Measurements from ENCODE around the gene EXOC1. TPM values are rescaled to one million over a fixed set of nuclear protein-coding genes. Genes with fewer than 3 reads are reported as not detected.

The EXOC1 gene
- total and polyA plus RNA-seq, 10 of the 15 experiments (the other 5 are each of a cell fraction or from before 2014, with no cell fraction given) = 11.8 to 36.6 (median 21.1) TPM

DNA sequence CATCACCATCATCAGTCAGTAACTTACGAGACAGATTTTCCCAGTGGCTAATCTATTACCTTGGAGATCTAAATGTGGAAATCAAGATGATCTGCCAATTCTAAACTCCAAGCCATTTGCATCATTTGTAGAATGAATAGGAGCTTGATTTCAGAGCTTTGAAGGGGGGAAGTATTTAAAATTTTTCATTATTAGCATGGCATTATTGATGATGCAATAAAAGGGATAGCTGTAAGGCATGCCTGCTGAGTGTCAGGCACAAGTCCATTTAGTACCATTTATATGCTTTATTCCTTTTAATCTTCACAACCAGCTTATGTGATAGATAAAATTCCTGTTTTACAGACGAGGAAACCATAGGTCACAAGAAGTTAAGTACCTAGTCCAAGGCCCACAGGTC lies 28.6 kb upstream of the EXOC1 start:
- no peak overlapping the region for H3K4me3 ChIP-seq
- no peaks in the 10 kb centered on the region for H4K20me1 ChIP-seq (ENCODE audit: control insufficient read depth, insufficient read depth)
- ChIA-PET POLR2A (interaction anchor here (0.8 kb wide), 1 partner anchor 22 kb away, joined by 3 read pairs; no protein-coding TSS in a partner anchor), CTCF (interaction anchor here (0.7 to 1.5 kb wide), 3 partner anchors 8 to 41 kb away, joined by 3 read pairs; no protein-coding TSS in a partner anchor), SMC1A (ENCODE audit: uncharacterized antibody, unreplicated experiment) (no interaction called here), RAD21 (ENCODE audit: unreplicated experiment) (no interaction called here)
- DNase-seq (ENCODE audit: low read depth, low spot score) = no peak
- 0 out of 4 replicates have a peak, but pooled peaks cover 0 to under 1% of the 10 kb centered on the region in 2 experiments for H3K27me3 ChIP-seq (replicated peaks in 1 of 2; ENCODE audit: control insufficient read depth in 2 of 2, insufficient read depth in 2 of 2, low read length in 1 of 2)
- intact Hi-C loops (cut with micrococcal nuclease; ENCODE audit: unreplicated experiment) (no loop called here), in situ Hi-C loops (cut with MboI) (no loop called here)
- no peaks in the 10 kb centered on the region for H3K4me1 ChIP-seq (ENCODE audit: control insufficient read depth, insufficient read depth, low read length)
- H3K36me3 ChIP-seq (ENCODE audit: control insufficient read depth in 2 of 2, insufficient read depth in 2 of 2, low read length in 1 of 2) = no peaks in the 10 kb centered on the region
- no peaks in the 10 kb centered on the region for H3K9me3 ChIP-seq (replicated peaks; ENCODE audit: control insufficient read depth, insufficient read depth, low read length)
- 36% methylated on average over 2 of the region's 2 CpGs for WGBS (ENCODE audit: insufficient coverage, insufficient replicate concordance, low lambda C conversion rate, missing lambda C conversion rate)
- FAIRE-seq = no peak
- H3K79me2 ChIP-seq (ENCODE audit: control insufficient read depth, insufficient read depth, low read length) = no peaks in the 10 kb centered on the region
- no TSS peak for BruUV-seq (replicated peaks)
- TF ChIP-seq CEBPB (IDR thresholded peaks at IDR 0.05; ENCODE audit: borderline replicate concordance in 1 of 2, low read depth in 2 of 2, low read length in 2 of 2) (no peak), E2F4 (IDR thresholded peaks at IDR 0.05; ENCODE audit: low read depth, low read length) (no peak), USF1 (IDR thresholded peaks at IDR 0.05; ENCODE audit: borderline replicate concordance, extremely low read length, insufficient read depth, low read depth, low read length) (no peak), SMAD5 (IDR thresholded peaks at IDR 0.05; ENCODE audit: low read depth) (no peak)
- no peak overlapping the region for H3K27ac ChIP-seq (ENCODE audit: control insufficient read depth, insufficient read depth)
- H3K9ac ChIP-seq (ENCODE audit: control insufficient read depth, insufficient read depth, low read length) = no peak overlapping the region
- no peak overlapping the region for H2AFZ ChIP-seq (ENCODE audit: control insufficient read depth, low read depth, low read length)
- ATAC-seq = no peak
- H3K4me2 ChIP-seq (ENCODE audit: control insufficient read depth, insufficient read depth) = no peak overlapping the region

GRCh38 chr4:55826986-55827385 lies 26.5 kb upstream of the EXOC1 start:
- H3K36me3 ChIP-seq (ENCODE audit: control insufficient read depth in 2 of 2, insufficient read depth in 2 of 2, low read length in 1 of 2) = no peaks in the 10 kb centered on the region
- H2AFZ ChIP-seq (ENCODE audit: control insufficient read depth, low read depth, low read length) = no peak overlapping the region
- no peak overlapping the region for H3K4me3 ChIP-seq
- H3K27ac ChIP-seq (ENCODE audit: control insufficient read depth, insufficient read depth) = no peak overlapping the region
- H4K20me1 ChIP-seq (ENCODE audit: control insufficient read depth, insufficient read depth) = no peaks in the 10 kb centered on the region
- no peaks in the 10 kb centered on the region for H3K4me1 ChIP-seq (ENCODE audit: control insufficient read depth, insufficient read depth, low read length)
- ChIA-PET POLR2A (interaction anchor here (0.5 kb wide), 1 partner anchor 21 kb away, joined by 3 read pairs; no protein-coding TSS in a partner anchor), RAD21 (ENCODE audit: unreplicated experiment) (no interaction called here), SMC1A (ENCODE audit: uncharacterized antibody, unreplicated experiment) (no interaction called here), CTCF (no interaction called here)
- H3K27me3 ChIP-seq (replicated peaks in 1 of 2; ENCODE audit: control insufficient read depth in 2 of 2, insufficient read depth in 2 of 2, low read length in 1 of 2) = no peaks in the 10 kb centered on the region
- no TSS peak for BruUV-seq (replicated peaks)
- in situ Hi-C loops (cut with MboI) (no loop called here), intact Hi-C loops (cut with micrococcal nuclease; ENCODE audit: unreplicated experiment) (no loop called here)
- no peaks in the 10 kb centered on the region for H3K9me3 ChIP-seq (replicated peaks; ENCODE audit: control insufficient read depth, insufficient read depth, low read length)
- H3K79me2 ChIP-seq (ENCODE audit: control insufficient read depth, insufficient read depth, low read length) = no peaks in the 10 kb centered on the region
- DNase-seq (ENCODE audit: low read depth, low spot score) (no peak), FAIRE-seq (no peak), ATAC-seq (no peak)
- TF ChIP-seq NR2F1 (conservative IDR thresholded peaks at IDR 0.05) = no peak
- no peak for TF ChIP-seq PAX5 (IDR thresholded peaks at IDR 0.05; ENCODE audit: borderline replicate concordance, low read depth, low read length)
- no peak for TF ChIP-seq ETV6 (conservative IDR thresholded peaks at IDR 0.05 in 1 of 2, IDR thresholded peaks at IDR 0.05 in 1 of 2; ENCODE audit: borderline replicate concordance in 1 of 2, low read depth in 1 of 2)
- TF ChIP-seq CREM (IDR thresholded peaks at IDR 0.05; ENCODE audit: low read depth) = no peak
- TF ChIP-seq PAX8 (IDR thresholded peaks at IDR 0.05) = no peak
- H3K9ac ChIP-seq (ENCODE audit: control insufficient read depth, insufficient read depth, low read length) = no peak overlapping the region
- H3K4me2 ChIP-seq (ENCODE audit: control insufficient read depth, insufficient read depth) = no peak overlapping the region

All from GM12878 (cell line).